NCI-H446 (cell line): ENCODE data around the gene UNC45B.
"Not testable (repeated sequence)": the region's sequence is repeated elsewhere in the genome, so short reads cannot be mapped to it uniquely, and the experiment has no call there.

Experiments
- DNase-seq, 2 experiments: peaks; one replicate each; lab custom pipeline; 2025; lab: John Stamatoyannopoulos, UW

The UNC45B gene

GRCh38 chr17:35141681-35142466 lies 5.7 kb upstream of the UNC45B start, which contains the start of gene NLE1:
Gene NLE1, minus strand, starts transcription at chr17:35142303. Its CDS starts 28 bp downstream, at chr17:35142275.
- DNase-seq = peak; percentile 30 to 78

- no peak for DNase-seq
These were observed 5.2 kb upstream of the UNC45B start for GRCh38 chr17:35142467-35142796.

- no peak for DNase-seq
These were observed 2.8 kb upstream of the UNC45B start for GRCh38 chr17:35144840-35145239.

- DNase-seq = no peak
These were observed 1.3 kb upstream of the UNC45B start for GRCh38 chr17:35146214-35146833.

- DNase-seq = no peak
These were observed 527 bp downstream of the UNC45B start for GRCh38 chr17:35148144-35148543.

GRCh38 chr17:35149941-35150340 lies 2.3 kb downstream of the UNC45B start:
- no peak for DNase-seq

GRCh38 chr17:35151080-35151479 lies 3.5 kb downstream of the UNC45B start:
- not testable (repeated sequence) for DNase-seq

GRCh38 chr17:35152421-35153140 lies 5.0 kb downstream of the UNC45B start:
- DNase-seq = no peak

- no peak for DNase-seq
These were observed 6.9 kb downstream of the UNC45B start for GRCh38 chr17:35154196-35155165.

- DNase-seq = no peak
These were observed 7.6 kb downstream of the UNC45B start for GRCh38 chr17:35155246-35155645.

- DNase-seq = no peak
These were observed 12.3 kb downstream of the UNC45B start for GRCh38 chr17:35159940-35160339.

- DNase-seq = no peak
These were observed 13.0 kb downstream of the UNC45B start for GRCh38 chr17:35160354-35161201.

- DNase-seq = no peak
These were observed 13.7 kb downstream of the UNC45B start for GRCh38 chr17:35161281-35161761.

- no peak for DNase-seq
These were observed 15.1 kb downstream of the UNC45B start for GRCh38 chr17:35162755-35163154.

- DNase-seq = no peak
These were observed 16.3 kb downstream of the UNC45B start for GRCh38 chr17:35163886-35164285.

GRCh38 chr17:35164716-35165115 lies 17.1 kb downstream of the UNC45B start:
- DNase-seq = no peak

GRCh38 chr17:35166526-35166925 lies 18.9 kb downstream of the UNC45B start:
- no peak for DNase-seq

- DNase-seq = no peak
These were observed 19.4 kb downstream of the UNC45B start for GRCh38 chr17:35167046-35167445.

GRCh38 chr17:35167666-35168065 lies 20.0 kb downstream of the UNC45B start:
- no peak for DNase-seq

GRCh38 chr17:35169835-35170363 lies 22.3 kb downstream of the UNC45B start:
- DNase-seq = no peak
